K562 (cell line): ENCODE results near the gene UTP14C. TPM values are rescaled to one million over a fixed set of nuclear protein-coding genes. Genes with fewer than 3 reads are reported as not detected.
A peak's percentile ranks its signal among the peaks of the same experiment; 100 is the strongest.

Source experiments
- ATAC-seq: fragments of 200-7000 bp; cut with Tn5 transposase; 3 replicates; pipeline ENCODE4 v1.9.1; 2020; ENCODE audit warnings: moderate library complexity
- BruUV-seq: library from RNA; stranded (reverse); fragments of 400-500 nt; replicated peaks from 2 replicates; lab custom pipeline; 2021; lab: Mats Ljungman, UMichigan
- CTCF ChIA-PET: fragments of 300-600 bp; formaldehyde crosslinking; extraction: SDS; loops from one replicate; lab custom pipeline; 2021; ENCODE audit warnings: low intra/inter-chr PET ratio; lab: Yijun Ruan, JAX
- POLR2A ChIA-PET: fragments of 300-600, 350-650 bp; sonication (Branson Sonifier 250); formaldehyde crosslinking; extraction: SDS; loops from one replicate; lab custom pipeline; 2021; ENCODE audit warnings: antibody characterized with exemption, inconsistent platforms; lab: Yijun Ruan, JAX
- DNase-seq, 4 experiments: peaks; one replicate each; pipeline versions ENCODE4 v3.0.0 to v3.0.0-alpha.2; 2011 to 2018; ENCODE audit warnings: low spot score in 3 of 4, mixed read lengths in 3 of 4; ENCODE audit errors: extremely low read depth in 1 of 4
- FAIRE-seq: peaks from 2 replicates; lab custom pipeline; 2011; peaks lifted over from hg19 to GRCh38; lab: Jason Lieb, UNC
- H2AFZ ChIP-seq: 2 replicates; pipeline ENCODE4 v1.6.0; 2011; ENCODE audit warnings: low read depth, low read length, control low read depth, inconsistent platforms
- H3K27ac ChIP-seq: fragments of 200-600 bp; 3 replicates; pipeline ENCODE4 v1.8.0; 2011; ENCODE audit warnings: low read depth, mild to moderate bottlenecking, control low read depth, inconsistent platforms, low read length, moderate library complexity, mixed read lengths; ENCODE audit errors: extremely low read depth
- H3K27me3 ChIP-seq, 2 experiments: fragments of 300-600 bp in 1 of 2; 2 replicates in 1 of 2; 3 replicates in 1 of 2; pipeline versions ENCODE4 v1.6.0 to v1.8.0; 2011; ENCODE audit warnings: inconsistent platforms in 2 of 2, low read length in 2 of 2, mild to moderate bottlenecking in 1 of 2, mixed read lengths in 1 of 2, moderate library complexity in 1 of 2; ENCODE audit not compliant: control insufficient read depth in 2 of 2, insufficient read depth in 2 of 2
- H3K36me3 ChIP-seq: fragments of 300-600 bp; 3 replicates; pipeline ENCODE4 v1.8.0; 2011; ENCODE audit warnings: mild to moderate bottlenecking, low read length, inconsistent platforms; ENCODE audit not compliant: control insufficient read depth, insufficient read depth
- H3K4me1 ChIP-seq, 2 experiments: fragments of 200-600 bp in 1 of 2; replicated peaks in 1 of 2; 2 replicates in 1 of 2; 3 replicates in 1 of 2; pipeline versions ENCODE4 v1.5.1 to v1.8.0; 2011; ENCODE audit warnings: inconsistent platforms in 2 of 2, low read length in 2 of 2, mild to moderate bottlenecking in 1 of 2, mixed read lengths in 1 of 2, moderate library complexity in 1 of 2; ENCODE audit not compliant: control insufficient read depth in 2 of 2, insufficient read depth in 2 of 2
- H3K4me2 ChIP-seq: 2 replicates; pipeline ENCODE4 v1.6.1; 2011; ENCODE audit warnings: low read length, control low read depth, inconsistent platforms, mixed read lengths; ENCODE audit not compliant: insufficient read depth
- H3K4me3 ChIP-seq: fragments of 200-600 bp; sonication (generic), shearing (Covaris generic); 2 replicates; pipeline ENCODE4 v1.5.1; 2016; ENCODE audit warnings: control low read depth, inconsistent platforms
- H3K79me2 ChIP-seq: fragments of 200-600 bp; 3 replicates; pipeline ENCODE4 v1.8.0; 2011; ENCODE audit warnings: low read length, inconsistent platforms; ENCODE audit not compliant: control insufficient read depth, insufficient read depth
- H3K9ac ChIP-seq, 2 experiments: 2 replicates each; pipeline versions ENCODE4 v1.6.0 to v1.6.1; 2011; ENCODE audit warnings: low read depth in 2 of 2, low read length in 2 of 2, control low read depth in 1 of 2, inconsistent platforms in 1 of 2, mild to moderate bottlenecking in 1 of 2, mixed read lengths in 1 of 2; ENCODE audit not compliant: insufficient read depth in 1 of 2
- H3K9me1 ChIP-seq: one replicate; pipeline ENCODE4 v1.6.0; 2011; ENCODE audit warnings: inconsistent platforms, mild to moderate bottlenecking, low read length, moderate library complexity; ENCODE audit not compliant: control insufficient read depth, insufficient read depth
- H3K9me3 ChIP-seq: replicated peaks from 2 replicates; pipeline ENCODE4 v1.5.1; 2011; ENCODE audit warnings: low read depth, low read length, inconsistent platforms; ENCODE audit not compliant: control insufficient read depth, insufficient read depth
- H4K20me1 ChIP-seq: replicated peaks from 2 replicates; pipeline ENCODE4 v1.6.1; 2011; ENCODE audit warnings: low read length, inconsistent platforms, mixed read lengths; ENCODE audit not compliant: control insufficient read depth, insufficient read depth
- ATF3 ChIP-seq, 2 experiments: fragments of 450-650 bp in 1 of 2; sonication (generic) in 1 of 2; formaldehyde crosslinking in 1 of 2; IDR thresholded peaks in 1 of 2; conservative IDR thresholded peaks in 1 of 2; 2 replicates each; pipeline versions ENCODE4 v1.6.1 to v1.8.1; 2016 to 2023; ENCODE audit warnings: mild to moderate bottlenecking in 2 of 2, moderate library complexity in 2 of 2, inconsistent platforms in 1 of 2, missing genetic modification reagents in 1 of 2
- BCL6 ChIP-seq: fragments of 250-450 bp; sonication (Bioruptor Pico); IDR thresholded peaks from 2 replicates; pipeline ENCODE4 v1.4.0; 2020
- BRD9 ChIP-seq: fragments of 450-650 bp; IDR thresholded peaks from 2 replicates; pipeline ENCODE4 v1.6.1; 2018; ENCODE audit warnings: low read depth; ENCODE audit not compliant: partially characterized antibody
- CBX2 ChIP-seq: fragments of 200-600 bp; sonication (generic); IDR thresholded peaks from one replicate; pipeline ENCODE4 v1.6.1; 2012; ENCODE audit warnings: mild to moderate bottlenecking, low read length, inconsistent platforms; ENCODE audit not compliant: insufficient read depth, poor library complexity, severe bottlenecking
- KLF13 ChIP-seq: fragments of 450-650 bp; IDR thresholded peaks from 2 replicates; pipeline ENCODE4 v1.6.1; 2016; ENCODE audit warnings: missing genetic modification characterization, low read depth, mild to moderate bottlenecking, missing compliant biosample characterization, moderate library complexity, borderline replicate concordance
- POLR2A ChIP-seq: fragments of 450-650 bp; conservative IDR thresholded peaks from 2 replicates; pipeline ENCODE4 v1.6.1; 2016
- ZNF184 ChIP-seq: sonication (generic); formaldehyde crosslinking; IDR thresholded peaks from 2 replicates; pipeline ENCODE4 v1.5.0; 2020; ENCODE audit warnings: missing genetic modification reagents
- ZNF407 ChIP-seq: fragments of 450-650 bp; IDR thresholded peaks from 2 replicates; pipeline ENCODE4 v1.6.1; 2016; ENCODE audit warnings: low read depth
- ZNF766 ChIP-seq: fragments of 200-800 bp; sonication (Bioruptor generic); conservative IDR thresholded peaks from 2 replicates; pipeline ENCODE4 v1.6.1; 2016; ENCODE audit warnings: missing genetic modification characterization, missing compliant biosample characterization
- WGBS: fragments of 100-300 bp; shearing (Covaris generic); methylation state at CpG from one replicate; pipeline ENCODE4 v1.1.6; 2016; ENCODE audit warnings: low coverage, mixed read lengths; ENCODE audit not compliant: insufficient coverage; ENCODE audit errors: missing lambda C conversion rate; 5-methylcytosine and 5-hydroxymethylcytosine counted together
- in situ Hi-C: fragments of 300-500 bp; cut with MboI; formaldehyde crosslinking; loops from 4 replicates; pipeline ENCODE4 v1.15.0; 2018; ENCODE audit warnings: inconsistent platforms, mixed read lengths
- intact Hi-C: fragments of 100-400 bp; cut with micrococcal nuclease; formaldehyde crosslinking; loops from 2 replicates; pipeline ENCODE4 v1.14.2; 2022
- polyA plus RNA-seq, 8 experiments: library from polyadenylated mRNA; depleted of rRNA in 4 of 8; stranded (reverse) in 5 of 8; unstranded in 3 of 8; fragments of >200 nt; fragmentation: Nextera tagmentation in 2 of 8; fragmentation: Illumina TruSeq in 1 of 8; extraction: Ambion mirVana in 2 of 8; extraction: Trizol in 1 of 8; gene quantifications; 2 replicates each; pipeline versions ENCODE4 v1.2.1 to v1.2.3, GENCODE V29; 2011 to 2014; ENCODE audit warnings: inconsistent platforms in 1 of 8, missing spikeins in 1 of 8
- total RNA-seq, 7 experiments: library from RNA; depleted of rRNA in 6 of 7; stranded (reverse); fragments of >200 nt in 6 of 7; fragmentation: Illumina TruSeq in 2 of 7; extraction: Trizol in 2 of 7; gene quantifications; 2 replicates each; pipeline versions ENCODE4 v1.2.1 to v1.2.3, GENCODE V29; 2011 to 2021; ENCODE audit warnings: low replicate concordance in 1 of 7

UTP14C gene
- total and polyA plus RNA-seq, 9 of the 15 experiments (the other 6 are each of a cell fraction or from before 2014, with no cell fraction given): 3.4 to 10.3 (median 6.0) TPM

GRCh38 chr13:51976890-51977289 lies 47.6 kb upstream of the UTP14C start (continued):
- TF ChIP-seq BCL6 (CRISPR knock-in tag): no peak
- TF ChIP-seq CBX2: no peak
- TF ChIP-seq POLR2A: no peak
- TF ChIP-seq ZNF766: no peak

GRCh38 chr13:51977625-51978024 lies 46.9 kb upstream of the UTP14C start:
- DNase-seq: no peak

More at GRCh38 chr13:51977625-51978024, 46.9 kb upstream of the UTP14C start:
- no peak for TF ChIP-seq KLF13 (tag)
- no peak for TF ChIP-seq ZNF184
- TF ChIP-seq ATF3 (IDR thresholded peaks at IDR 0.05): 0 out of 2 replicates have a peak, but pooled peaks have one; percentile 21
- no peak for TF ChIP-seq ATF3 (CRISPR knock-in tag; conservative IDR thresholded peaks at IDR 0.05)
- TF ChIP-seq ZNF407: no peak
- TF ChIP-seq BRD9: no peak
- TF ChIP-seq, all 486 proteins: peak for 1
- WGBS: 54% methylated on average over 5 of the region's 5 CpGs
- in situ Hi-C loops: no loop called here
- Histone ChIP-seq H3K27me3 (no peaks in the 10 kb centered on the region), H3K4me3 (no peak overlapping the region), H2AFZ (no peak overlapping the region), H3K27ac (peak overlapping the region; percentile 67), H4K20me1 (no peaks in the 10 kb centered on the region), H3K4me1 (peaks cover 15 to 46% of the 10 kb centered on the region in 2 experiments), H3K9me1 (no peaks in the 10 kb centered on the region), H3K9ac (peak overlapping the region in 1 of 2 experiments; percentile 60; a peak in 1 of 4 replicates), H3K9me3 (no peaks in the 10 kb centered on the region; the same call in 1 of the 2 replicates), H3K4me2 (peak overlapping the region; percentile 54), H3K36me3 (peaks cover 16% of the 10 kb centered on the region; the same call in 2 of the 3 replicates), H3K79me2 (peaks cover 93% of the 10 kb centered on the region)
- POLR2A ChIA-PET: interaction anchor here (0.6 to 1.4 kb wide), 4 partner anchors 9 to 974 kb away, joined by 3 read pairs; no protein-coding TSS in a partner anchor
- CTCF ChIA-PET: no interaction called here
- intact Hi-C loops: no loop called here
- FAIRE-seq (no peak), ATAC-seq (no peak)
- no TSS peak for BruUV-seq
